GM12872 (cell line): ENCODE measurements around the gene REEP3.

Experiments
- TF ChIP-seq, protein P1 (sequence below): IDR thresholded peaks from 3 replicates; pipeline ENCODE4 v1.5.1; 2011; ENCODE audit warnings: low read depth, mild to moderate bottlenecking, low read length, moderate library complexity; ENCODE audit not compliant: insufficient read depth

Gene REEP3

DNA sequence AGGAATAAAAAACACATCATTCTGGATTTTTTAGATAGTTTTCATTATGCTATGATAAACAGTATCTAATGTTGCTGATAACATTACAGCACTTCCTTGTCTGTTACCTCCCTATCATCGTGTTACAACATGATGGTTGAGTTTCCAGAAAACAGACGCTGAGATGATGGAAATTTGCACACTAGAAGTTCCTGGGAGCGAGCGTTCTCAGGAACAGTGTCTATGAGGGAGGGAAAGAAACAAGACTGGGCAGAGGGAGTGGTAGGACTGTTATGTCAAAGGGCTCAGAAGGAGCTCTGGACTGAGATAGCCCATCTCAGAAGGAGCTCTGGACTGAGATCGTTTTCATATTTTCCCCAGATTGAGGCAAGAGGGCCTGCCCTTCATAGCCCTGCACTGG lies 121.6 kb downstream of the REEP3 start:
- TF ChIP-seq, protein P1, sequence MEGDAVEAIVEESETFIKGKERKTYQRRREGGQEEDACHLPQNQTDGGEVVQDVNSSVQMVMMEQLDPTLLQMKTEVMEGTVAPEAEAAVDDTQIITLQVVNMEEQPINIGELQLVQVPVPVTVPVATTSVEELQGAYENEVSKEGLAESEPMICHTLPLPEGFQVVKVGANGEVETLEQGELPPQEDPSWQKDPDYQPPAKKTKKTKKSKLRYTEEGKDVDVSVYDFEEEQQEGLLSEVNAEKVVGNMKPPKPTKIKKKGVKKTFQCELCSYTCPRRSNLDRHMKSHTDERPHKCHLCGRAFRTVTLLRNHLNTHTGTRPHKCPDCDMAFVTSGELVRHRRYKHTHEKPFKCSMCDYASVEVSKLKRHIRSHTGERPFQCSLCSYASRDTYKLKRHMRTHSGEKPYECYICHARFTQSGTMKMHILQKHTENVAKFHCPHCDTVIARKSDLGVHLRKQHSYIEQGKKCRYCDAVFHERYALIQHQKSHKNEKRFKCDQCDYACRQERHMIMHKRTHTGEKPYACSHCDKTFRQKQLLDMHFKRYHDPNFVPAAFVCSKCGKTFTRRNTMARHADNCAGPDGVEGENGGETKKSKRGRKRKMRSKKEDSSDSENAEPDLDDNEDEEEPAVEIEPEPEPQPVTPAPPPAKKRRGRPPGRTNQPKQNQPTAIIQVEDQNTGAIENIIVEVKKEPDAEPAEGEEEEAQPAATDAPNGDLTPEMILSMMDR, result no peak

DNA sequence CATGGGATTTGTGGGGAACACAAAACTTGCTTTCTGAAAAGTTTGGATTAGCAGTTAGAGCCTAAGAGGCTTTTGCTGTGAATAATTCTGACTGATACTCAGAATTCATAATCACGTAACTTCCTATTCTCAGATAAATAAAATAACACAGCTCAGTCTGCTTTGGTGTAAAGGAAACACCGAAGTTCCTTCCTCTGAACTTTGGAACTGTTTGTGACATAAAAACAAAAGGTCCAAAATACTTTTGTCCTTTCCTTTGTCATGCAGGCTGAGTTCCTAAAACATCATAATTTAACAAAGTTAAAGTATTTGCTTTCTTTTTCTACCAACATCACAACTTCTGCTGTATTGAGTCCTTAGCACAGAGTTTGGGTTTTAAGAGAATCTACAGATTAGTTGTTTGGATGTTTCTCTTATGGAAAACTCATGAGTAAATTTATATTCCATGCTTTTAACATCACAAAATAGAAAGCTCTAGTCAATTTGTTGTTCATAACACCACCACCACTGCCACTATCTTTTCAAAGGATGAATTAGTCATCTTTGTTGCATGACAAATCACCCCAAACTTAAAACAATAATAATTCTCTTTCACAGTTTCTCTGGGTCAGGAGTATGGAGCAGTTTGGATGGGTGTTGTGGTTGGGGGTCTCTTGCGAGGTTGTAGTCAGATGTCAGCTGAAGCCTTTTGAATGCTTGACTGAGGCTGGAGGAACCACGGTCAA lies 123.4 kb downstream of the REEP3 start:
- TF ChIP-seq, protein P1, result no peak

DNA sequence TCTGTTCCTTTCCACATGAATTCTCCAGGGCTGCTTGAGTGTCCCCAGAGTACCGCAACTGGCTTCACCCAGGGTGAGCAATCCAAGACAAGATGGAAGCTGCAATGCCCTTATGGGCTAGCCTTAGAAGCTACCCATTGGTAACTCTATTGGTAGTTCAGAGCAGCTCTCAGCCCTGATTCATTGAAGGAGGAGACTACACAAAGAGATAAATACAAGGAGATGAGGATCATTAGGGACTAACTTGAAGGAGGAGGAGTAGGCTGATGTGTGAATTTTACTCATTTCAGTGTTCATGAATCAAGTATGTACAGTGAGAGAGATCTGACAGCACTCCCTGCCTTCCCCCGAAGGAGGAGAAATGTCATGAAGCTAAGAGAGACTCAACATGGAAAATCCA lies 124.0 kb downstream of the REEP3 start:
- TF ChIP-seq, protein P1, result no peak

DNA sequence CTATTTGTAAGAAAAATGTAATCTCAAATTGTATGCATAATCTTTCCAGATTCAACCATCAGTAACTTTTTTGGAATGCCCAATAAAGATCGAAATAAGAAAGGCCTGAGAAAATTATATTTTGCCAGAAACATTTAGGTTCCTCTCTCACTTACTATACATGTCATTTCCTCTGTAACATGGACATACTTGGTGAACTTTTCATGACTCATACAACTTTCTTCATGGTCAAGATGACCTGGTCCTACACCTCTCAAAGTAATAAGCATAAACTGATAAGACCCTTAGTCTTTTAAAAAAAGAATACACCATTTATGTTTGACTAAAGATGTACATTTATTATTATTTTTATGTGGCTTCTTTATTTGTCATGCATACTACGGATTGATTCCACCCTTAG lies 125.3 kb downstream of the REEP3 start:
- TF ChIP-seq, protein P1, result no peak

DNA sequence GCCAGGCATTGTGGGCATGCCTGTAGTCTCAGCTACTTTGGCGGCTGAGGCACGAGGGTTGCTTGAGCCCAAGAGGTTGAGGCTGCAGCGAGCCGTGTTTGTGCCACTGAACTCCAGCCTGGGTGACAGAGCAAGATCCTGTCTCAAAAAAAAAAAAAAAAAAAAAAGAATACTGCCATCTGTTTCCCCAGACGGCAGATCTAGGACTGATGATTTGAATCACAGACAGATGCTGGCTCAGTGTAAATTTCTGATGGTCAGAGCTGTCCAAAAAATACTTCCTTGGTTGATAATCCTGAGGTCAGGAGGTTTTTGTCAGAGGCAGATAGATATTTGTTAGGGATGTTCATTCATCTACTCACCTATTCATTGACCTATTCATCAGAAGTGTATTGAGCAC lies 130.7 kb downstream of the REEP3 start:
- TF ChIP-seq, protein P1, result no peak

DNA sequence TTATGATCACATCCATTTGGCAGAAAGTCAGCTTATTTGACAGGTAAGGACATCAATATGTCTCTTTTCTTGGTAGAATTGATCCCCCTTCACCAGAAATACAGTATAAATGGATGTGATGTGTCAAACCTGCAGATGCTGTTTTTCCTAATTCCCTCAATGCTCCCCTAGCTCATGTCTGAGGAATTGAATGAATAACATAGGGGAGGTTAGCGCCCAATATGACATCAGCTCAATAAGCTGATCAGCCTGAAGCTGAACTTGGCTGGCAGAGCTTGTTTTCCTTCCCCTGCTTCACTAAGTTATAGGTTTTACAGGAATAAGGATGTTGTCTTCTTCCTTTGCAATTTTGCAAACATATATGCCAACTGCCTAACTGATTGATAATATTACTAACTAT lies 132.5 kb downstream of the REEP3 start:
- TF ChIP-seq, protein P1, result no peak

DNA sequence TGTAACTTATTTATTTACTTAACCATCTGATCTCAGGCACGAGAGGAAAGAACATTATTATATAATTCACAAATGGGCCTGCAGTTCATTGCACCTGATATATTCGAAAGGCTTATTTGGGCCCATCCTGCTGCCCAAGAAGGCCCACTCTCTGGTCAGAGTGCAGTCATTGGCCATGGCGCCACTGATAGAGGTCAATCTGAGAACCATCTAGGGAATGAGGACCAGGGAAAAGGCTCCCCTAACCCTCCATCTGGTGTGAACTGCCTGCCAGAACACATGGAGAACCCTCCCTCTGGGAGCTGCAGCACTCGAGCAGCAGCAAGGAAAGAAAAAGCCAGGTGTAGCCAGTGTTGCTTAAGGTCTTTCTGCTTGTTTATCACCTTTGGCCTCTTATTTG lies 136.6 kb downstream of the REEP3 start:
- TF ChIP-seq, protein P1, result no peak
